K562 (cell line): ENCODE measurements around the gene LMLN. TPM values are rescaled to one million over a fixed set of nuclear protein-coding genes. Genes with fewer than 3 reads are reported as not detected.

ENCODE experiments used
- AFF1 ChIP-seq, 2 experiments: fragments of 450-650 bp; IDR thresholded peaks; 2 replicates each; pipeline ENCODE4 v1.6.1; 2018; ENCODE audit warnings: mild to moderate bottlenecking in 2 of 2, low read depth in 1 of 2; ENCODE audit not compliant: partially characterized antibody in 2 of 2
- C11orf30 ChIP-seq: fragments of 450-650 bp; IDR thresholded peaks from 2 replicates; pipeline ENCODE4 v1.6.1; 2016; ENCODE audit warnings: low read depth, mild to moderate bottlenecking
- ETV6 ChIP-seq, 3 experiments: fragments of 150-350 bp in 1 of 3; sonication (generic) in 1 of 3; formaldehyde crosslinking in 1 of 3; IDR thresholded peaks; 2 replicates each; pipeline versions ENCODE4 v1.6.1 to v1.8.0; 2014 to 2022; ENCODE audit warnings: borderline replicate concordance in 2 of 3, low read depth in 2 of 3, antibody characterized with exemption in 1 of 3, low read length in 1 of 3, mild to moderate bottlenecking in 1 of 3, missing genetic modification reagents in 1 of 3
- HMG20A ChIP-seq: fragments of 450-650 bp; formaldehyde crosslinking; conservative IDR thresholded peaks from 2 replicates; pipeline ENCODE4 v1.4.0; 2020; ENCODE audit warnings: mild to moderate bottlenecking, mixed read lengths
- HSF4 ChIP-seq: fragments of 250-450 bp; sonication (Bioruptor Pico); IDR thresholded peaks from 2 replicates; pipeline ENCODE4 v2.1.2; 2022; ENCODE audit warnings: mild to moderate bottlenecking, moderate library complexity, borderline replicate concordance
- IFI16 ChIP-seq: fragments of 250-450 bp; sonication (Bioruptor Pico); IDR thresholded peaks from 2 replicates; pipeline ENCODE4 v2.1.2; 2022; ENCODE audit warnings: mild to moderate bottlenecking, inconsistent platforms
- NFE2 ChIP-seq: IDR thresholded peaks from 2 replicates; pipeline ENCODE4 v1.6.1; 2014; ENCODE audit warnings: antibody characterized with exemption, low read depth
- PHF21A ChIP-seq: fragments of 450-650 bp; IDR thresholded peaks from 2 replicates; pipeline ENCODE4 v1.6.1; 2017; ENCODE audit warnings: low read depth, borderline replicate concordance
- PML ChIP-seq: IDR thresholded peaks from 2 replicates; pipeline ENCODE4 v1.6.1; 2012; ENCODE audit warnings: low read length, inconsistent platforms
- POLR3A ChIP-seq: IDR thresholded peaks from 2 replicates; pipeline ENCODE4 v1.6.1; 2011; ENCODE audit warnings: borderline replicate concordance, mild to moderate bottlenecking, moderate library complexity; ENCODE audit not compliant: insufficient read length, insufficient read depth; ENCODE audit errors: extremely low read depth
- PPARD ChIP-seq: fragments of 250-450 bp; sonication (Bioruptor Pico); IDR thresholded peaks from 2 replicates; pipeline ENCODE4 v1.8.0; 2022; ENCODE audit warnings: inconsistent platforms, mild to moderate bottlenecking, moderate library complexity
- RBM14 ChIP-seq: fragments of 200-400 bp; formaldehyde crosslinking; IDR thresholded peaks from 2 replicates; pipeline ENCODE4 v1.6.1; 2018; ENCODE audit warnings: low read depth, mild to moderate bottlenecking, low read length, moderate library complexity, borderline replicate concordance; ENCODE audit not compliant: insufficient read depth
- RCOR1 ChIP-seq, 2 experiments: IDR thresholded peaks; 2 replicates each; pipeline ENCODE4 v1.6.1; 2012; ENCODE audit warnings: low read depth in 2 of 2, low read length in 2 of 2, borderline replicate concordance in 1 of 2, improper control_type of control experiment in 1 of 2
- STAT5B ChIP-seq: fragments of 250-450 bp; sonication (Bioruptor Pico); IDR thresholded peaks from 2 replicates; pipeline ENCODE4 v1.8.0; 2021; ENCODE audit warnings: mild to moderate bottlenecking, inconsistent platforms
- TAF7 ChIP-seq: fragments of 450-650 bp; IDR thresholded peaks from 2 replicates; pipeline ENCODE4 v1.6.1; 2016; ENCODE audit warnings: missing genetic modification characterization, missing compliant biosample characterization
- TCF7 ChIP-seq: sonication (generic); IDR thresholded peaks from 2 replicates; pipeline ENCODE4 v1.6.1; 2016; ENCODE audit warnings: antibody characterized with exemption, borderline replicate concordance
- TRIM28 ChIP-seq: fragments of 450-650 bp; IDR thresholded peaks from 2 replicates; pipeline ENCODE4 v1.6.1; 2017
- WHSC1 ChIP-seq: IDR thresholded peaks from one replicate; pipeline ENCODE4 v1.6.1; 2012; ENCODE audit warnings: low read length, control low read depth, inconsistent platforms
- ZNF347 ChIP-seq: fragments of 450-650 bp; formaldehyde crosslinking; IDR thresholded peaks from 2 replicates; pipeline ENCODE4 v1.4.0; 2020; ENCODE audit warnings: low read depth, mild to moderate bottlenecking, moderate library complexity
- ZNF57 ChIP-seq: fragments of 450-650 bp; formaldehyde crosslinking; IDR thresholded peaks from 2 replicates; pipeline ENCODE4 v1.4.0; 2020; ENCODE audit warnings: mild to moderate bottlenecking, moderate library complexity
- ZNF717 ChIP-seq: fragments of 250-450 bp; sonication (Bioruptor Pico); IDR thresholded peaks from 2 replicates; pipeline ENCODE4 v1.5.0; 2021
- polyA plus RNA-seq, 8 experiments: library from polyadenylated mRNA; depleted of rRNA in 4 of 8; stranded (reverse) in 5 of 8; unstranded in 3 of 8; fragments of >200 nt; fragmentation: Nextera tagmentation in 2 of 8; fragmentation: Illumina TruSeq in 1 of 8; extraction: Ambion mirVana in 2 of 8; extraction: Trizol in 1 of 8; gene quantifications; 2 replicates each; pipeline versions ENCODE4 v1.2.1 to v1.2.3, GENCODE V29; 2011 to 2014; ENCODE audit warnings: inconsistent platforms in 1 of 8, missing spikeins in 1 of 8
- total RNA-seq, 7 experiments: library from RNA; depleted of rRNA in 6 of 7; stranded (reverse); fragments of >200 nt in 6 of 7; fragmentation: Illumina TruSeq in 2 of 7; extraction: Trizol in 2 of 7; gene quantifications; 2 replicates each; pipeline versions ENCODE4 v1.2.1 to v1.2.3, GENCODE V29; 2011 to 2021; ENCODE audit warnings: low replicate concordance in 1 of 7
- TF ChIP-seq, protein P1 (sequence below), 2 experiments: fragments of 450-650 bp; conservative IDR thresholded peaks; 2 replicates each; pipeline ENCODE4 v1.6.1; 2017; ENCODE audit warnings: mild to moderate bottlenecking in 2 of 2, moderate library complexity in 2 of 2
- TF ChIP-seq, protein P2 (sequence below), 2 experiments: IDR thresholded peaks; 2 replicates each; pipeline ENCODE4 v1.6.1; 2011; ENCODE audit warnings: borderline replicate concordance in 1 of 2, control low read depth in 1 of 2, low read depth in 1 of 2, low read length in 1 of 2, mild to moderate bottlenecking in 1 of 2, mixed read lengths in 1 of 2, moderate library complexity in 1 of 2; ENCODE audit not compliant: insufficient read depth in 1 of 2, insufficient read length in 1 of 2, poor library complexity in 1 of 2, severe bottlenecking in 1 of 2; ENCODE audit errors: extremely low read depth in 1 of 2

LMLN gene
- total and polyA plus RNA-seq, 9 of the 15 experiments (the other 6 are each of a cell fraction or from before 2014, with no cell fraction given) = 2.2 to 15.9 (median 6.9) TPM

DNA sequence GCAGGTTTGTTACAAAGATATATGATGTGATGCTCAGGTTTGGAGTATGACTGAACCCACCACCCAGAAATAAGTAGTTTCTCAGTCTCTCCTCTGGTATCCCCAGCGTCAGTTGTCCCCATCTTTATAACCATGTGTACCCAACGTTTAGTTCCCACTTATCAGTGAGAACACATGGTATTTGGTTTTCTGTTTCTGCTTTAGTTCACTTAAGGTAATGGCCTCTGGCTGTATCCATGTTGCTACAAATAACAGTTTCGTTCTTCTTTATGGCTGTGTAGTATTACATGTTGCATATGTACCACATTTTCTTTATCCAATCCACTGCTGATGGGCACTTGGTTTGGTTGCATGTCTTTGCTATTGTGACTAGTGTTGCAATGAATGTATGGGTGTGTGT, 132.3 kb downstream of the LMLN start (continued):
- TF ChIP-seq RCOR1 (IDR thresholded peaks at IDR 0.05; ENCODE audit: borderline replicate concordance in 1 of 2, low read depth in 2 of 2, low read length in 2 of 2) = no peak
- no peak for TF ChIP-seq IFI16 (CRISPR knock-in tag)
- TF ChIP-seq TCF7 = no peak
- TF ChIP-seq, protein P1, sequence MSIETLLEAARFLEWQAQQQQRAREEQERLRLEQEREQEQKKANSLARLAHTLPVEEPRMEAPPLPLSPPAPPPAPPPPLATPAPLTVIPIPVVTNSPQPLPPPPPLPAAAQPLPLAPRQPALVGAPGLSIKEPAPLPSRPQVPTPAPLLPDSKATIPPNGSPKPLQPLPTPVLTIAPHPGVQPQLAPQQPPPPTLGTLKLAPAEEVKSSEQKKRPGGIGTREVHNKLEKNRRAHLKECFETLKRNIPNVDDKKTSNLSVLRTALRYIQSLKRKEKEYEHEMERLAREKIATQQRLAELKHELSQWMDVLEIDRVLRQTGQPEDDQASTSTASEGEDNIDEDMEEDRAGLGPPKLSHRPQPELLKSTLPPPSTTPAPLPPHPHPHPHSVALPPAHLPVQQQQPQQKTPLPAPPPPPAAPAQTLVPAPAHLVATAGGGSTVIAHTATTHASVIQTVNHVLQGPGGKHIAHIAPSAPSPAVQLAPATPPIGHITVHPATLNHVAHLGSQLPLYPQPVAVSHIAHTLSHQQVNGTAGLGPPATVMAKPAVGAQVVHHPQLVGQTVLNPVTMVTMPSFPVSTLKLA (conservative IDR thresholded peaks at IDR 0.05) = peak in 1 of 2 experiments; percentile 48; a peak in 2 of 4 replicates
- no peak for TF ChIP-seq ZNF347 (CRISPR knock-in tag)
- TF ChIP-seq AFF1 (IDR thresholded peaks at IDR 0.05; ENCODE audit: low read depth in 1 of 2, partially characterized antibody in 2 of 2) = no peak
- TF ChIP-seq PML = no peak
- TF ChIP-seq C11orf30 = no peak
- no peak for TF ChIP-seq ZNF717 (CRISPR knock-in tag)
- TF ChIP-seq HMG20A = no peak
- TF ChIP-seq NFE2 = no peak
- no peak for TF ChIP-seq ZNF57
- TF ChIP-seq POLR3A = no peak
- no peak for TF ChIP-seq WHSC1
- TF ChIP-seq, protein P2, sequence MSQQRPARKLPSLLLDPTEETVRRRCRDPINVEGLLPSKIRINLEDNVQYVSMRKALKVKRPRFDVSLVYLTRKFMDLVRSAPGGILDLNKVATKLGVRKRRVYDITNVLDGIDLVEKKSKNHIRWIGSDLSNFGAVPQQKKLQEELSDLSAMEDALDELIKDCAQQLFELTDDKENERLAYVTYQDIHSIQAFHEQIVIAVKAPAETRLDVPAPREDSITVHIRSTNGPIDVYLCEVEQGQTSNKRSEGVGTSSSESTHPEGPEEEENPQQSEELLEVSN (IDR thresholded peaks at IDR 0.05; ENCODE audit: borderline replicate concordance in 1 of 2, extremely low read depth in 1 of 2, insufficient read depth in 1 of 2, insufficient read length in 1 of 2, low read depth in 1 of 2, low read length in 1 of 2, poor library complexity in 1 of 2, severe bottlenecking in 1 of 2) = no peak
- TF ChIP-seq HSF4 (CRISPR knock-in tag) = no peak
- no peak for TF ChIP-seq ETV6 (IDR thresholded peaks at IDR 0.05; ENCODE audit: borderline replicate concordance in 1 of 2, low read depth in 2 of 2, low read length in 1 of 2)
- no peak for TF ChIP-seq ETV6 (CRISPR knock-in tag; IDR thresholded peaks at IDR 0.05; ENCODE audit: borderline replicate concordance)
- no peak for TF ChIP-seq TAF7 (tag)
- no peak for TF ChIP-seq PPARD (CRISPR knock-in tag)
- TF ChIP-seq STAT5B (CRISPR knock-in tag) = no peak
- TF ChIP-seq TRIM28 = no peak
- TF ChIP-seq PHF21A = no peak
- no peak for TF ChIP-seq RBM14
